DMS53 treated with DMSO at 0.1 percent for 48 hours (cell line): ENCODE measurements around the gene WBP2NL.

ENCODE experiments used
- DNase-seq: peaks from one replicate; lab custom pipeline; 2025; ENCODE audit not compliant: unreplicated experiment; lab: John Stamatoyannopoulos, UW

The WBP2NL gene

DNA sequence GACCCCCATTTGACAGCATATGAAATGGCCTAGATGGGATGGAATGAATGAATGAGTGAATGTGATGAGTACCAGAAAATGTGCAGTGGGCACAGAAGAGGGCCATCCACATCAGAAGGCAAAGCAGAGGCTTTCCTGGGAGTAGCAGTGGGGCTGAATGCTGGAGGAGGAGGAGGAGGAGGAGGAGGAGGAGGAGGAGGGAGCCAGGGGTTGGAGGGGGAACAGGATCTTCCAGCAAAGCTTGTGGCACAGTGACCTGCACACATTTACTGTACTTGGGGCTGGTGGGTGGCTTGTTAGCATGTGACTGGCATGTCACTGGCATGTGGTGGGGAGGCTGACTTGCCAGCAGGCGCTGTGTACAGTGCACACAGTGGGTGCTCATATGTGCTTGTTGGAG is 19.9 kb upstream of the WBP2NL start:
- DNase-seq, result no peak

DNA sequence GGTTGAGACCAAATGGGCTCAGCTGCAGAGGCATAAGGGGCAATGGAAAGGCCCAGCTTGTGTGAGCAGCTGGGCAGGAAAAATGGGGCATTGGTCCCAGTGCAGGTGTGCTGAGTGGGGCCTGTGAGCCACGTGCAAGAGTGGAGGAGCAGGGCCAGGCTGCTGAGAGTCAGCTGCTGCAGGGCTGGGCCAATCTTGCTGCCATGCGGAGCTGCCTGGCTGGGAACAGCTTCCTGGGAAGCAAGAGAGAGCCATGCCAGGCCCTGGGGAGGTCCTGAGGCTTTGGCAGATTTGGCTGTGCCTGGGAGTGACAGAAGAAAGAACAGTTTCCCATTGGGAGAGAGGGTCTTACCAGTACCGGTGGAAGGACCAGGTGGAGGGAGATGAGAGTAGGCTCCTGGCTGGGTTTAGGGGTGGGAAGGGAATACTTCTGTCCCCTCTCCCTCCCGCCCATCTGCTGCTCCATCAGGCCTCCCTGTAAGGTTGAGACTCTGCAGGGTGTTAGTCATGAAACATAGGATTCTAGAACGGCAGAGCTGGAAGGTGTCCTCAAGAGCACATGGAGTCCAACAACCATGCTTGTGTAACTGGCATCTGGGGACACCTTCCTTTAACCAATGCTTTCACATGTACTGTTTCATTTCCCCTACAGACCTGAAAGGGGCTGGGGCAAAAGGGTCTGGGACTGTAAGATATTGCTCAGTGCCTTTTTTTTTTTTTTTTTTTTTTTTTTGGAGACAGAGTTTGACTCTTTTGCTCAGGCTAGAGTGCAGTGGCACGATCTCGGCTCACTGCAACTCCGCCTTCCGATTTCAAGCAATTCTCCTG is 19.0 kb upstream of the WBP2NL start:
- no peak for DNase-seq

DNA sequence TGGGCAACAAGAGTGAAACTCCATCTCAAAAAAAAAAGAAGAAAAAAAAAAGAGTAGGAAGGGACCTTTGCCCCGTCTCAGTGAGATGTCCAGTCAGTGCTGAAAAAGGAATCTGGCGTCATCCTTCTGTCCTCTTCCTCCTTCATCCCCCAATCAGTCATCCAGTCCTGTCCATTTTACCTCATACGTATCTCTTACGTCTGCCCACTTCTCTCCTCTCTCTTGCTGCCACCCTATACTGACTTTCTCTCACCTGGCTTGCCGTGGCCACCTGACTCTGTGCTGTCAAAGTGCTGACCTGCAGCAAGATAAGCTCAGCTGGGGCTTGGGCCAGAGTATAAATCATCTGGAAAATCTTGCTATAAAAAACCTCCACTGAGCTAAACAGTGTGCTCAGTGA is 15.7 kb upstream of the WBP2NL start:
- DNase-seq, result no peak

DNA sequence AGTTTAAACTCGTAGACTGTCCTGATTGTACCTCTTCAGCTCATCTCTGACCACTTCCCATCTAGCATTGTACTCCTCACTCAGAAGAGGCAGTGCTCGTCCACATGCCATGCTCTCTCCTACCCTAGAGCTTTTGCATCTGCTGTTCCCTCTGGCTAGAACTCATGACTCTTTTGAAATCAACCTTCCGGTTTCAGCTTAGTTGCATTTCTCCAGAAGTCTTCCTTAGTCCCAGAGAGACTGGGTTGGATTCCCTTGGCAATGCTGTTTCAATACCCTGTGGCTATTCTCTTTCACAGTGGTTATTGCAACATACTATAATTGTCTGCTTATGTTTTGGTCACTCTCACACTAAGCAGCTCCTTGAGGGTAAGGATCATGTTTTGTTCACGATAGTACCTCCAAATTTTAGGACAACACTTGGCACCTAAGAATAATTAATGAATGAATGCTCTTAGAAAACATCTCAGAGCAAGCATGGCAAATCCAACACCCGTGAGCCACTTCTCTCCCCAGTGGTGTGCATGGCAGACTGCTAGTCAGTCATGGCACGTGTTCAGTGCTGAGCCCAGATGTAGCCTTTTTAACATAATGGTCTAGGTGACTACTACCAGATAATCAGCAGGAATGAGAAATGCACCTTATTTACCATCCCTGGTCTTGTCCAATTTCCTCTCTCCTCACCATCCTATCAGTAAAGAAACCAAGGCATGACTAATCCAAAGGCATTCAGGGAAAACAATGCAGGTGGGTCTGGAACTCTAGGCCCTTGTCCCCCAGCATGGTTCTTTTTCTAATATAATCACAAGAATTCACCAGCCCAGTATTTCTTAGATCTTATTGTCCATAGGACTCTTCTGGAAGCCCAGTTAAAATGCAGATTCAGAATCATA is 14.8 kb upstream of the WBP2NL start:
- no peak for DNase-seq

DNA sequence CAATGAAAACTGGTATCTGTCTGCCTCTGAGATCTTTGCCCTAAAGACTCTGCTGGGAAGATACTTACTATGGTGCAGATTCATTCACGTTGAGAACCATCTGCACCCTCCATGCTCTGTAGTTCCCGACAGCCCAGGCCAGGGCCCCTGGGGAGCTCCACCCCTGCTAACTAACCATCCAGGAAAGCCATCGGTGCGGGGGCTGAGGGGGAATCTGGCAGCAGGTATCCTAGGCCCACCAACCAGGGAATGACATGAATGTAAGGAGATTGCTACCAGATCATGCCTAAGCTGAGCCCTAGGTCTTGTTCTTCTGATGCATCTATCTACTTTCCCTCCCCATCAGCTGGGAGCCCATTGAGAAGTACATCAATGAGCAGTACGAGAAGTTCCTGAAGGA is 11.3 kb upstream of the WBP2NL start:
- no peak for DNase-seq

DNA sequence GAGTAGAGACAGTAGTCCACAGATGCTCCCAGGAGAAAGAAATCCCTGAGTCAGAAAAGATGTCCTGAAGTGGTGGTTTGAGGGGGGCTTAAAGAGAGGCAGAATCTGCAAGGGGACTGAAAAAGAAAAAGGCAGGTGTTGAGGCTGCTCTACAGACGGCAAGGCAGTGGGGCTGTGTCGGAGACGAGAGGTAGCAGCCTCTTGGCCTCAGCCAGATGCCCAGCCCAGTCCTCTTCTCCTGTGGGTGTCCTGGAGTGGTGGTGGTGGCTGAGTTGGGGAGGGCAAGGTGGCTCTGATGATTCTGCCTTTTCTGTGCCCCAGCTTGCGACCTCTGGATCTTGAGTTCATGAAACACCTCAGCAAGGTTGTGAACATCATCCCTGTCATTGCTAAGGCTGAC is 9.3 kb upstream of the WBP2NL start:
- DNase-seq, result no peak

DNA sequence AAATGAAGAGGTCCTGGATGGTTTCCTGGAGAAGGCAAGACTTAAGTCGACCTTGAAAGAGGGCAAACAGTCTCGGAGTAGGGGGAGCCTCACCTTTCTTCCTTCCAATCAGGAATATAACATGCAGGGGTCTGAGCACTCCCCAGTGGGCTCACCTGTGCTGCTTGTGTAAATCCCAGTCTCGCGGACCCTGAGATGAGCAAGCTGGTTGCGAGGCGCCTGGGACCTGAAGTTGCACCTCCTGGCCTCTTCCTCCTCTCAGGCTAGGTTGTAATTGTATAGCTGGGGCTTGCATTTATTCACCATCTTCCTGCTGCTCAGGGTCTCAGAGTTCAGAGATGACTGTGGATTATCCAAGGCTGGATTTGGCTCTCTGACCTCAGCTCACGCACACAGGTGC is 7.5 kb upstream of the WBP2NL start:
- DNase-seq, result no peak

DNA sequence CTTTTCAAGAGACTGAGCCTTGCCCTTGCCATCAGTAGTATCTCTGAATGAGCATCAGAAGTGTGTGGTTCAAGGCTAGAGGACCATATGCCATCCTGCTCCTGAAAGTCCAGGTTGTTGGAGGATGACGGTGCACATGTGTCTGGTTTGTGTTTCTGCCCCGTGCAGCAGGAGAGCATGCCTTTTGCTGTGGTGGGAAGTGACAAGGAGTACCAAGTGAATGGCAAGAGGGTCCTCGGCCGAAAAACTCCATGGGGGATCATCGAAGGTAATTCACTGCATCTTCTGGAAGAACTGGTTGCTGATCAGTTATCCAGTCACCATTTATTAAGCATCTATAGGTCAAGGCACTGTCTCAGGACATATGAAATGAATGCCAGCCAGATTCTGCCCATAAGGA is 6.1 kb upstream of the WBP2NL start:
- DNase-seq, result no peak

DNA sequence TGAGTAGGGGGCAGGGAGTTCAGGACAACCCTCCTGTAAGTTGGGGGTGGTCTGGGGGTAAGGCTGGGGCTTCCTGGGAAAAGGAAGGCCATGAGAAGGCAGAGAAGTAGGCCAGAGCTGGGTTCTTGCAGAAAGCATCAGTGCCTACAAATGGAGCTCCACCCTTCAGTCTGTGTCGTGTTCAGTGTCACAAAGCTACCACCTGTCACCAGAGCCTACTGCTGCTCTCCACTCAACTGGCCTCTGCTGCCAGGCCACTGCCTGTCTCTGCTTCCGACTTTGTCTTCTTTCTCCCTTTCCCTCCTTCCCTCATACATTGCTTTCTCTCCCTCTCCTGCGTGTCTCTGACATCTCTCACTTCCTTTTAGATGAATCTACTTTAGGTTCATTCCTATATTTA is 3.4 kb upstream of the WBP2NL start:
- DNase-seq, result no peak

DNA sequence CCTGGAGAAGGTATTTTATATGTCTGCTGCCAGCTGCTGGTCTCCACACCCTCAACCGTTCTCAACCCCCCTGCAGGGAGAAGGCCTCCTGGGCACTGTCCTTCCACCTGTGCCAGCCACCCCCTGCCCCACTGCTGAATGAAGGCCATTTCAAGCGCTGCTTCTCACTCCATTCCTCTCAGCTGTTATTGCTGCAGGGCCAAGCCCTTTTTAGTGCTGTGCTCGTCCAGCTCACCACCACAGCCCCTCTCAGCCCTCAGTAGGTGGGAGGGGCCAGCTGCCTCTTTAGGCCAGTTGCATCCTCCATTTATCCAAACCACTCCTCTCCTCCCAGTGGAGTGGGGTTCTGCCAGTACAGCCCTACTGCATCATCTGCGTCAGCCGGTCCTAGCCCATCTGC is 1.8 kb upstream of the WBP2NL start:
- no peak for DNase-seq

DNA sequence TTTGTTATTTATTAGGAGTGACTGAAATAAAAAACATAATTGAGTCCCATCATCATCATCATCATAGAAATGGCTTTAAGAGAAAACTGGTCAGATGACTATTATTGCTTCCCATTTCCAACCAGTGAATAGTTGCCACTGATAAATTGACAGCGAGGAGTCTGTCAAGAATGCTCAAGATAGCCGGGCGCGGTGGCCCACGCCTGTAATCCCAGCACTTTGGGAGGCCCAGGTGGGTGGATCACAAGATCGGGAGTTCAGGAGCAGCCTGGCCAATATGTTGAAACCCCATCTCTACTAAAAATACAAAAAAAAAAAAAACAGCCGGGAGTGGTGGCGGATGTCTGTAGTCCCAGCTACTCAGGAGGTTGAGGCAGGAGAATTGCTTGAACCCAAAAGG is 1.9 kb downstream of the WBP2NL start:
- no peak for DNase-seq

DNA sequence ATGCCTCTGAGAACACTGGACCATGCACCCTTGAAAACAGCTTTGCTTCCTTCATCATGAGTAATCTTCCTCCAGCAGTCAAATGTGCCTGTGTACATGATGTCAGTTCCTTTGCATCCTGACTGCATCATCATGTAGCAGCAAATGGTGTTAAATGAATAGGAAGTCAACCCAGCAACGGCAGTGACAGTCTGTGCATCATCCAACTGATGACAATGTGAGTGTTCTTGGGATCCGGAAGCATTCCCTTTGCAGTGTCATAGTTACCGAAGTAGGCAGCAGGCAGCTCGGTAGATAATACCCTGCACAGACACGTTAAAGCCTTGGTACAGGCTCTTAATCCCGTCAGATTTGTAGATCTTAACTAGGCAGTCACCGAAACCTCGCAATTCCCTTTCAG is 2.5 kb downstream of the WBP2NL start:
- no peak for DNase-seq

DNA sequence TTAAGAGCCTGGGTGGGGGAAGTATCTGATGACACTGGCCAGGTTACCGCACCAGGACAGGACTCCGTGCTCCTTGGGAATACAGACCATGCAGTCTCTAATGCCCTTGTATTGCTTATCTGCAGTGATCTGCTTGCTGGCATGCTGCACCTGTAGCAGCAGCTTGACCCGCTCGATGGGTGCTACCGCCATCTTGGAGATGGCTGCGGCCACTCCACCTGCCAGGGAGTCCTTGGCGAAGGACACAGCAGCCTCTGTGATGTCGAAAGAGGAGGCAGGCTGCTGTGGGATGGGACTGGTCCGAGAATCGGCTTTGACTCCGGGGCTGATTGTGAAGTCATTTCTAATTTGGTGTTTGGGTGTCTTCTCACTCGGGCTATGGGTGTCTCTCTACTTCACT is 3.1 kb downstream of the WBP2NL start:
- DNase-seq, result no peak

DNA sequence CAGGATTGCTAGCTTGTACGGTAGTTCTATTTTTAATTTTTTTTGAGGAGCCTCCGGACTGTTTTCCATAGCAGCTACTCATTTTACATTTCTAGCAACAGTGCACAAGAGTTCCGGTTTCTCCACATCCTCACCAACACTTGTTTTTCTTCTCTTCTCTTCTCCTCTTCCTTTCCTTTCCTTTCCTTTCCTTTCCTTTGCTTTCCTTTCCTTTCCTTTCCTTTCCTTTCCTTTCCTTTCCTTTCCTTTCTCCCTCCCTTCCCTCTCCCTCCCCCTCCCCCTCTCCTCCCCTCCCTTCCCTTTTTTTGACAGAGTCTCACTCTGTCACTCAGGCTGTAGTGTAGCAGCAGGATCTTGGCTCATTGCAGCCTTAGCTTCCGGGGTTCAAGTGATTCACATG is 9.3 kb downstream of the WBP2NL start:
- DNase-seq, result no peak

DNA sequence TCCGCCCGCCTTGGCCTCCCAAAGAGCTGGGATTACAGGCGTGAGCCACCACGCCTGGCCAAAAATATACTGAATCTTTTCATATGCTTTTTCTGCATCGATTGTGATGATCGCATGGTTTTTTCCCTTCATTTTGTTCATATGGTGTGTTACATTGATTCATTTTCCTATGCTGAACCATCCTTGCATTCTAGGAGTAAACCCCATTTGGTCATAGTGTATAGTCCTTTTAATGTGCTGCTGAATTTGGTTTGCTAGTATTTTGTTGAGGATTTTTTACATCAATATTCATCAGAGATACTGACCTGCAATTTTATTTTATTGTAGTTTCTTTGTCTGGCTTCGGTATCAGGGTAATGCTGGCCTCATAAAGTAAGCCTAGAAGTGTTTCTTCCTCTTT is 12.2 kb downstream of the WBP2NL start:
- DNase-seq, result no peak

DNA sequence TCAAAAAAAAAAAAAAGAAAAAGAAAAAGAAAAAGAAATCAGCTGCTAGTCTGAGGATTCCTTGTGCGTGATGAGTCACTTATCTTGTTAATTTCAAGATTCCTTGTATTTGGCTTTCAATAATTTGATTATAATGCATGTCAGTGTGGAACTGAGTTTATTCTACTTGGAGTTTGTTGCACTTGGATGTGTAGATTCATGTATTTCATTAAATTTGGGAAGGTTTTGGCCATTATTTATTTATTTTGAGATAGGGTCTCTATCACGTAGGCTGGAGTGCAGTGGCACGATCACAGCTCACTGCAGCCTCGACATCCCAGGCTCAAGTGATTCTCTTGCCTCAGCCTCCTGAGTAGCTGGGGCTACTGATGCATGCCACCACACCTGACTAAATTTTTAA is 14.8 kb downstream of the WBP2NL start:
- no peak for DNase-seq

DNA sequence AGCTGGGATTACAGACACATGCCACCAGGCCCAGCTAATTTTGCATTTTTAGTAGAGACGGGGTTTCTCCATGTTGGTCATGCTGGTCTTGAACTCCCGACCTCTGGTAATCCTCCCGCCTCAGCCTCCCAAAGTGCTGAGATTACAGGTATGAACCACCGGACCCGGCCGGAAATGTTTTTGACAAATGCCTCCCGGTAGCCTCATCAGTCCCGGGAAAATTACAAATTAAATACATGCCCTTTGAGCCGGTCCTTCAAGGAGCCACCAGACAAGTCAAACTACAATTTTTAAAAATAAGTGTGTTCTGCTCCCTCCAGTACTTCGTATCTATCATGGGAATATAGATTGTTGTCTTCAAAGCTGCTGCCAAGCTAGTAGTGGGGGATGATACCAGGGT is 17.5 kb downstream of the WBP2NL start:
- no peak for DNase-seq

DNA sequence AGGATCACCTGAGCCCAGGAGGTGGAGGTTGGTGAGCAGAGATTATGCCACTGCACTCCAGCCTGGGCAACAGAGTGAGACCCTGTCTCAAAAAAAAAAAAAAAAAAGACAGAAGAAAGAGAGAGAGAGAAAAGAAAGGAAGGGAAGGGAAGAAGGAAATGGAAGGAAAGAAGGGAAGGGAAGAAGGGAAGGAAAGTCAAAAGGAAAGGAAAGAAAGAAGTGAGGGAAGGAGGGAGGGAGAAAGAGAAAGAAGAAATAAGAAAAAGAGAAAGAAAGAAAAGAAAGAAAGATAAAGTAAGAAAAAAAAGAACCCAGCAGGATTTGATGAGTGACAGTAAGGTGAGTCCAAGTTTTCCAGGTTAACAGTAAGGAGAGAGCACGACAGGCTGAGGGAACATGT is 19.6 kb downstream of the WBP2NL start:
- no peak for DNase-seq

DNA sequence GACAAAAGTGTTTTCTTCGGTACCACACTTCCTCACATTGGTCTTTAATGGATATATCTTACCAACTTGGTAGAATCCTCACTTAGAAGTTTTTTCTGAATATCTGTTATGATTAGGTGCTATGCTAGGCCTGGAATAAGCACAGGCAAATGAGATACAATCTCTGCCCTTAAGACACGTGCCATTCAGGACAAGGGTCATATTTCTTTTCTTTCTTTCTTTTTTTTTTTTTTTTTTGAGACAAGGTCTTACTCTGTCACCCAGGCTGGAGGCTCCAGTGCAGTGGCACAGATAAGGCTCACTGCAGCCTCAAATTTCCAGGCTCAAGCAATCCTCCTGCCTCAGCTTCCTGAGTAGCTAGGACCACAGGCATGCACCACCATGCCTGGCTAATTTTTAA is 23.0 kb downstream of the WBP2NL start:
- no peak for DNase-seq

DNA sequence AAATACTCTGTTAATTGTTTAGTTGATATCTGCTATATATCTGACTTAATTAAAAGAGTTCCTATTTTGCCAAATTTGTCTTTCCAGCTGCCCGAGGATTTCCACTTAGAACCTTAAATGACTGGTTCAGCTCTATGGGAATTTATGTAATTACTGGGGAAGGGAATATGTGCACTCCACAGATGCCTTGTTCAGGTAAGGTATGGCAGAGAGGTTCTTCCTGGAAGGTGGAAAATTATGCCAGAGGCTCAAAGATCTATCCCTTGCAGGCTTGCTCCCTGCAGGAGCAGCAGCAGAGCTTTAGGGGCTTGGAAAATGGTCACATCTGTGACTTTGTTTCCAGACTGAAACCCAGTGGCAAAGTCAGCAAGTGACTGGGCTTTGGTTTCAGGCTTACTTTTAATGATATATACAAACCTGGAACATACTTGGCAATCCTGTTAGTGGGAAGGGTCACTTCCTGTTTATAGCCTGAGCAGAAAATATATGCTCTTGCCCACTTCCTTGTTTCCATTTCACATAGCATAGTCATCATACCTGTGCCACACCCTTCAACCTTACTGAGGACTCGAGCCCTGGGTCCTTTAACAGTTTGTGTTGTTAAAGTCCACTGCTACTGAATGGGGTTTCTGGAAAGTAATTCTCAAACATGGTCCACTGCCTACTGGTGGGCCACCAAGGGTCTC is 23.7 kb downstream of the WBP2NL start:
- no peak for DNase-seq

DNA sequence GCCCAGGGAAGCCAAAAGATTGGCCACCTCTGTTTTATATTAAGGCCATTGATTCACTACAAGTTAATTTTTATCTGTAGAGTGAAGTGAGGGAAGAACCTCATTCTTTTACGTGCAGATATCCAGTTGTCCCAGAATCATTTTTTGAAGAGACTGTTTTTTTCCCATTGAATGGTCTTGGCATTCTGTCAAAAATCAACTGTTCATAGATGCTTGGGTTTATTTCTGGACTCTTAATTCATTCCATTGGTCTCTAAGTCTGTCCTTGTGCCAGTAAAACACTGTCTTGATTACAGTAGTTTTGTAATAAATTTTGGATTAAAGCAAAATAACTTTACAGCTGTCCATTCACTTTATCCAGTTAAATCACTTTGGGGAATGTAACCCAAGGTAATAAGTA is 26.8 kb downstream of the WBP2NL start:
- DNase-seq, result no peak

DNA sequence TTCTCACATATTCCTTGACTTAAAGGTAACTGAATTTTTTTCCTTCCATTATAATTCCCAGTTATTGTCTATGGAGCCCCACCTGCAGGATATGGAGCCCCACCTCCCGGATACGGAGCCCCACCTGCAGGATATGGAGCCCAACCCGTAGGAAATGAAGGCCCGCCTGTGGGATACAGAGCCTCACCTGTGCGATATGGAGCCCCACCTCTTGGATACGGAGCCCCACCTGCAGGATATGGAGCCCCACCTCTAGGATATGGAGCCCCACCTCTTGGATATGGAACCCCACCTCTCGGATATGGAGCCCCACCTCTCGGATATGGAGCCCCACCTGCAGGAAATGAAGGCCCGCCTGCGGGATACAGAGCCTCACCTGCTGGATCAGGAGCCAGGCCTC is 28.1 kb downstream of the WBP2NL start:
- DNase-seq, result no peak
